Loucy (cell line): ENCODE results near the gene ARHGAP15.
A peak's percentile ranks its signal among the peaks of the same experiment; 100 is the strongest.

ENCODE experiments used
- H2AFZ ChIP-seq: fragments of 200-600 bp; sonication (generic); 2 replicates; pipeline ENCODE4 v1.6.0; 2016; ENCODE audit warnings: antibody characterized with exemption, mild to moderate bottlenecking, low read length, moderate library complexity
- H3F3A ChIP-seq: fragments of 200-600 bp; 2 replicates; pipeline ENCODE4 v1.6.0; 2016; ENCODE audit warnings: antibody characterized with exemption, low read depth, mild to moderate bottlenecking
- H3K27me3 ChIP-seq: fragments of 200-600 bp; sonication (generic); 2 replicates; pipeline ENCODE4 v1.6.1; 2014; ENCODE audit warnings: low read length, mild to moderate bottlenecking; ENCODE audit not compliant: insufficient read depth, poor library complexity, severe bottlenecking
- H3K36me3 ChIP-seq: fragments of 200-600 bp; sonication (generic); 2 replicates; pipeline ENCODE4 v1.6.1; 2016; ENCODE audit warnings: low read length; ENCODE audit not compliant: insufficient read depth
- H3K4me1 ChIP-seq: fragments of 200-600 bp; sonication (generic); 2 replicates; pipeline ENCODE4 v1.5.1; 2014; ENCODE audit warnings: low read length, mild to moderate bottlenecking; ENCODE audit not compliant: insufficient read depth, poor library complexity, severe bottlenecking
- H3K4me2 ChIP-seq: fragments of 200-600 bp; sonication (generic); 2 replicates; pipeline ENCODE4 v1.6.0; 2014; ENCODE audit warnings: antibody characterized with exemption, low read length, low read depth, mild to moderate bottlenecking; ENCODE audit not compliant: poor library complexity, severe bottlenecking
- H3K4me3 ChIP-seq: fragments of 200-600 bp; sonication (generic); 2 replicates; pipeline ENCODE4 v1.5.1; 2014; ENCODE audit warnings: low read length, mild to moderate bottlenecking, mixed read lengths; ENCODE audit not compliant: poor library complexity, severe bottlenecking
- H3K79me2 ChIP-seq: fragments of 200-600 bp; sonication (generic); 2 replicates; pipeline ENCODE4 v1.6.1; 2014; ENCODE audit warnings: low read length; ENCODE audit not compliant: insufficient read depth
- H3K9ac ChIP-seq: fragments of 200-600 bp; sonication (generic); 2 replicates; pipeline ENCODE4 v1.6.0; 2014; ENCODE audit warnings: mild to moderate bottlenecking, low read depth, low read length, moderate library complexity; ENCODE audit not compliant: poor library complexity, severe bottlenecking
- H3K9me2 ChIP-seq: fragments of 200-600 bp; sonication (generic); replicated peaks from 2 replicates; pipeline ENCODE4 v1.6.1; 2016; ENCODE audit warnings: low read depth, low read length, mixed read lengths
- H3K9me3 ChIP-seq: fragments of 200-600 bp; sonication (generic); 2 replicates; pipeline ENCODE4 v1.6.1; 2014; ENCODE audit warnings: mild to moderate bottlenecking, antibody characterized with exemption, low read length, low read depth; ENCODE audit not compliant: insufficient read depth
- H4K20me1 ChIP-seq: fragments of 200-600 bp; sonication (generic); 2 replicates; pipeline ENCODE4 v1.6.0; 2014; ENCODE audit warnings: antibody characterized with exemption, low read length, mild to moderate bottlenecking; ENCODE audit not compliant: insufficient read depth, poor library complexity, severe bottlenecking
- CTCF ChIP-seq: fragments of 200-600 bp; sonication (generic); conservative IDR thresholded peaks from 2 replicates; pipeline ENCODE4 v1.5.1; 2014; ENCODE audit warnings: mild to moderate bottlenecking, antibody characterized with exemption, low read length
- EZH2phosphoT487 ChIP-seq: fragments of 200-600 bp; IDR thresholded peaks from 2 replicates; pipeline ENCODE4 v1.6.1; 2018; ENCODE audit warnings: antibody characterized with exemption, mild to moderate bottlenecking, moderate library complexity, borderline replicate concordance

ARHGAP15 gene

GRCh38 chr2:143255899-143256298 lies 126.7 kb downstream of the ARHGAP15 start:
- peaks cover 25% of the 10 kb centered on the region for H3F3A ChIP-seq
- peaks cover 82% of the 10 kb centered on the region for H3K4me1 ChIP-seq
- H3K9me3 ChIP-seq: no peaks in the 10 kb centered on the region
- no peak overlapping the region for H2AFZ ChIP-seq
- peak overlapping the region; percentile 27 for H3K9ac ChIP-seq
- H3K9me2 ChIP-seq: no peaks in the 10 kb centered on the region
- peaks cover 66% of the 10 kb centered on the region for H3K79me2 ChIP-seq
- TF ChIP-seq EZH2phosphoT487 (no peak), CTCF (no peak)
- no peak overlapping the region for H3K4me3 ChIP-seq
- H4K20me1 ChIP-seq: peaks cover 19% of the 10 kb centered on the region
- H3K27me3 ChIP-seq: no peaks in the 10 kb centered on the region
- peaks cover 11% of the 10 kb centered on the region; the same call in 1 of the 2 replicates for H3K36me3 ChIP-seq
- peak overlapping the region; percentile 49 for H3K4me2 ChIP-seq

- H3K4me3 ChIP-seq: peak overlapping the region; percentile 62
- peaks cover 87% of the 10 kb centered on the region for H3K4me1 ChIP-seq
- peaks cover 58% of the 10 kb centered on the region for H3K79me2 ChIP-seq
- H3K9me3 ChIP-seq: no peaks in the 10 kb centered on the region
- H2AFZ ChIP-seq: no peak overlapping the region
- H3F3A ChIP-seq: peaks cover 40% of the 10 kb centered on the region
- peak overlapping the region; percentile 81 for H3K4me2 ChIP-seq
- H4K20me1 ChIP-seq: peaks cover 22% of the 10 kb centered on the region
- TF ChIP-seq CTCF: no peak
- TF ChIP-seq EZH2phosphoT487: no peak
- no peaks in the 10 kb centered on the region for H3K27me3 ChIP-seq
- peak overlapping the region; percentile 60 for H3K9ac ChIP-seq
- 0 out of 2 replicates have a peak, but pooled peaks cover 4% of the 10 kb centered on the region for H3K36me3 ChIP-seq
- no peaks in the 10 kb centered on the region for H3K9me2 ChIP-seq
These were observed 129.1 kb downstream of the ARHGAP15 start for GRCh38 chr2:143258126-143258892.

GRCh38 chr2:143259368-143259958 lies 130.2 kb downstream of the ARHGAP15 start:
- H3K79me2 ChIP-seq: peaks cover 62% of the 10 kb centered on the region
- TF ChIP-seq EZH2phosphoT487: no peak
- peak; percentile 91 for TF ChIP-seq CTCF
- H3K9me3 ChIP-seq: no peaks in the 10 kb centered on the region
- H3K4me3 ChIP-seq: peak overlapping the region; percentile 62
- H3K27me3 ChIP-seq: no peaks in the 10 kb centered on the region
- H2AFZ ChIP-seq: no peak overlapping the region
- peaks cover 40% of the 10 kb centered on the region for H3F3A ChIP-seq
- peak overlapping the region; percentile 81 for H3K4me2 ChIP-seq
- H3K9ac ChIP-seq: peak overlapping the region; percentile 60
- H3K9me2 ChIP-seq: no peaks in the 10 kb centered on the region
- peaks cover 11% of the 10 kb centered on the region for H3K36me3 ChIP-seq
- H3K4me1 ChIP-seq: peaks cover 81% of the 10 kb centered on the region
- H4K20me1 ChIP-seq: peaks cover 18% of the 10 kb centered on the region
